HepG2 (cell line): ENCODE data around the gene SLC30A4. TPM values are rescaled to one million over a fixed set of nuclear protein-coding genes. Genes with fewer than 3 reads are reported as not detected.

Experiments
- AGO2 ChIP-seq: fragments of 200-400 bp; formaldehyde crosslinking; optimal IDR thresholded peaks from 2 replicates; pipeline ENCODE3; 2017; ENCODE audit warnings: mild to moderate bottlenecking, low read depth, low read length, moderate library complexity
- AKAP8 ChIP-seq: sonication (generic); formaldehyde crosslinking; IDR thresholded peaks from 2 replicates; pipeline ENCODE4 v1.5.1; 2020; ENCODE audit warnings: mild to moderate bottlenecking, missing genetic modification reagents
- ASH2L ChIP-seq: fragments of 300-600, 200-600 bp; sonication (generic); IDR thresholded peaks from 2 replicates; pipeline ENCODE4 v1.7.0; 2017; ENCODE audit warnings: low read depth, mild to moderate bottlenecking, moderate library complexity, mixed read lengths, low read length; ENCODE audit not compliant: insufficient read length
- CENPBD1 ChIP-seq: sonication (generic); formaldehyde crosslinking; IDR thresholded peaks from 2 replicates; pipeline ENCODE4 v1.8.0; 2022; ENCODE audit warnings: missing genetic modification reagents, low read depth, mild to moderate bottlenecking, borderline replicate concordance
- EEA1 ChIP-seq: sonication (generic); formaldehyde crosslinking; IDR thresholded peaks from 2 replicates; pipeline ENCODE4 v1.5.1; 2020; ENCODE audit warnings: mild to moderate bottlenecking, missing genetic modification reagents, borderline replicate concordance
- FOXC1 ChIP-seq: sonication (generic); formaldehyde crosslinking; IDR thresholded peaks from 2 replicates; pipeline ENCODE4 v1.8.0; 2022; ENCODE audit warnings: mild to moderate bottlenecking, missing genetic modification reagents, borderline replicate concordance
- FOXK1 ChIP-seq: sonication (generic); formaldehyde crosslinking; IDR thresholded peaks from 2 replicates; pipeline ENCODE4 v1.4.0; 2020; ENCODE audit warnings: low read depth, missing genetic modification reagents, borderline replicate concordance
- FOXK2 ChIP-seq: fragments of 450-650 bp; IDR thresholded peaks from 2 replicates; pipeline ENCODE4 v1.6.1; 2016
- GATAD1 ChIP-seq: IDR thresholded peaks from 2 replicates; pipeline ENCODE4 v1.6.1; 2016; ENCODE audit warnings: missing genetic modification reagents, missing compliant biosample characterization
- KDM2A ChIP-seq: sonication (generic); formaldehyde crosslinking; IDR thresholded peaks from 2 replicates; pipeline ENCODE4 v1.4.0; 2020; ENCODE audit warnings: low read depth, missing genetic modification reagents, borderline replicate concordance
- KDM4B ChIP-seq: sonication (generic); formaldehyde crosslinking; IDR thresholded peaks from 2 replicates; pipeline ENCODE4 v1.4.0; 2020; ENCODE audit warnings: missing genetic modification reagents
- NONO ChIP-seq, 2 experiments: fragments of 450-650 bp in 1 of 2; sonication (generic) in 1 of 2; formaldehyde crosslinking in 1 of 2; IDR thresholded peaks in 1 of 2; conservative IDR thresholded peaks in 1 of 2; 2 replicates each; pipeline versions ENCODE4 v1.6.1 to v1.8.0; 2017 to 2022; ENCODE audit warnings: mild to moderate bottlenecking in 1 of 2, missing genetic modification reagents in 1 of 2, moderate library complexity in 1 of 2
- RXRB ChIP-seq: IDR thresholded peaks from 2 replicates; pipeline ENCODE4 v1.6.1; 2016; ENCODE audit warnings: borderline replicate concordance, missing genetic modification reagents, missing compliant biosample characterization
- SPEN ChIP-seq: sonication (generic); formaldehyde crosslinking; IDR thresholded peaks from 2 replicates; pipeline ENCODE4 v1.5.1; 2020; ENCODE audit warnings: low read depth, mild to moderate bottlenecking, missing genetic modification reagents
- STAT6 ChIP-seq: sonication (generic); formaldehyde crosslinking; IDR thresholded peaks from 2 replicates; pipeline ENCODE4 v1.4.0; 2020; ENCODE audit warnings: missing genetic modification reagents, mild to moderate bottlenecking, borderline replicate concordance
- TAF15 ChIP-seq: fragments of 200-400 bp; formaldehyde crosslinking; IDR thresholded peaks from one replicate; pipeline ENCODE4 v1.6.1; 2018; ENCODE audit warnings: mild to moderate bottlenecking, low read depth, low read length; ENCODE audit not compliant: poor library complexity, severe bottlenecking
- ZBTB44 ChIP-seq: sonication (generic); formaldehyde crosslinking; IDR thresholded peaks from 2 replicates; pipeline ENCODE4 v1.4.0; 2020; ENCODE audit warnings: missing genetic modification reagents
- ZNF12 ChIP-seq: sonication (generic); formaldehyde crosslinking; IDR thresholded peaks from 2 replicates; pipeline ENCODE4 v1.5.0; 2020; ENCODE audit warnings: missing genetic modification reagents
- ZNF205 ChIP-seq: IDR thresholded peaks from 2 replicates; pipeline ENCODE4 v1.6.1; 2018; ENCODE audit warnings: missing biosample characterization, missing genetic modification reagents
- ZNF296 ChIP-seq: sonication (generic); formaldehyde crosslinking; conservative IDR thresholded peaks from 2 replicates; pipeline ENCODE4 v1.5.0; 2020; ENCODE audit warnings: mild to moderate bottlenecking, missing genetic modification reagents
- ZNF317 ChIP-seq: sonication (generic); formaldehyde crosslinking; IDR thresholded peaks from 2 replicates; pipeline ENCODE4 v1.5.0; 2020; ENCODE audit warnings: mild to moderate bottlenecking, missing genetic modification reagents
- ZNF501 ChIP-seq: sonication (generic); formaldehyde crosslinking; IDR thresholded peaks from 2 replicates; pipeline ENCODE4 v1.5.1; 2020; ENCODE audit warnings: mild to moderate bottlenecking, moderate library complexity, missing genetic modification reagents
- ZNF543 ChIP-seq: sonication (generic); formaldehyde crosslinking; IDR thresholded peaks from 2 replicates; pipeline ENCODE4 v1.4.0; 2020; ENCODE audit warnings: mild to moderate bottlenecking, missing genetic modification reagents
- ZNF546 ChIP-seq: sonication (generic); formaldehyde crosslinking; conservative IDR thresholded peaks from 2 replicates; pipeline ENCODE4 v1.8.1; 2023; ENCODE audit warnings: mild to moderate bottlenecking, missing genetic modification reagents
- ZNF766 ChIP-seq: sonication (generic); formaldehyde crosslinking; IDR thresholded peaks from 2 replicates; pipeline ENCODE4 v1.5.0; 2020; ENCODE audit warnings: missing genetic modification reagents, borderline replicate concordance
- ZNF777 ChIP-seq: sonication (generic); formaldehyde crosslinking; IDR thresholded peaks from 2 replicates; pipeline ENCODE4 v1.4.0; 2020; ENCODE audit warnings: missing genetic modification reagents
- polyA plus RNA-seq, 8 experiments: library from polyadenylated mRNA; depleted of rRNA in 3 of 8; stranded (reverse) in 7 of 8; unstranded in 1 of 8; fragments of >200 nt; fragmentation: Illumina TruSeq in 4 of 8; extraction: Trizol in 4 of 8; gene quantifications; 2 replicates each; pipeline versions ENCODE4 v1.2.1 to v1.2.3, GENCODE V29; 2011 to 2016; ENCODE audit warnings: low read depth in 4 of 8, missing spikeins in 1 of 8, mixed read lengths in 1 of 8; ENCODE audit not compliant: insufficient read depth in 1 of 8
- total RNA-seq, 5 experiments: library from RNA; depleted of rRNA; stranded (reverse); fragments of >200 nt; fragmentation: Illumina TruSeq; extraction: Trizol; gene quantifications; 2 replicates each; pipeline ENCODE4 v1.2.3, GENCODE V29; 2016; ENCODE audit warnings: low read depth in 1 of 5

The SLC30A4 gene
- total and polyA plus RNA-seq, 2 of the 13 experiments (the other 11 are each of a cell fraction or from before 2014, with no cell fraction given) = 0.01 to 0.04 TPM

GRCh38 chr15:45429941-45430792 is 92.4 kb downstream of the SLC30A4 start (continued):
- TF ChIP-seq ZNF501 (peak; percentile 75; the same call in 1 of the 2 replicates), AKAP8 (no peak), FOXC1 (no peak; the same call in 1 of the 2 replicates), ZNF546 (CRISPR knock-in tag) (no peak), AGO2 (no peak), KDM4B (no peak), ZNF777 (CRISPR knock-in tag) (peak; percentile 68), GATAD1 (CRISPR knock-in tag) (no peak), ASH2L (no peak), FOXK2 (no peak), NONO (IDR thresholded peaks at IDR 0.05) (no peak), NONO (CRISPR knock-in tag; conservative IDR thresholded peaks at IDR 0.05) (peak; percentile 86), ZNF317 (CRISPR knock-in tag) (no peak), ZNF766 (CRISPR knock-in tag) (no peak), TAF15 (peak; percentile 82), ZBTB44 (CRISPR knock-in tag) (no peak), SPEN (CRISPR knock-in tag) (0 out of 2 replicates have a peak, but pooled peaks have one; percentile 20), RXRB (CRISPR knock-in tag) (peak; percentile 34; the same call in 1 of the 2 replicates), FOXK1 (no peak), STAT6 (CRISPR knock-in tag) (no peak), ZNF543 (CRISPR knock-in tag) (0 out of 2 replicates have a peak, but pooled peaks have one; percentile 36), ZNF296 (CRISPR knock-in tag) (no peak), CENPBD1 (CRISPR knock-in tag) (no peak), KDM2A (peak; percentile 92), ZNF205 (CRISPR knock-in tag) (0 out of 2 replicates have a peak, but pooled peaks have one; percentile 19), EEA1 (no peak), ZNF12 (CRISPR knock-in tag) (no peak)
